Colonic mucosa (tissue), 4 donors: Measurements from ENCODE around the gene RAD9B. TPM values are rescaled to one million over a fixed set of nuclear protein-coding genes. Genes with fewer than 3 reads are reported as not detected.
A peak's percentile ranks its signal among the peaks of the same experiment; 100 is the strongest.

Experiments
- DNase-seq: peaks from one replicate; pipeline ENCODE4 v3.0.0-alpha.2; 2020
- H3K27ac ChIP-seq: fragments of 200-600 bp; one replicate; pipeline ENCODE4 v1.8.0; 2021
- H3K27me3 ChIP-seq: fragments of 200-600 bp; one replicate; pipeline ENCODE4 v1.8.0; 2021
- H3K36me3 ChIP-seq: fragments of 200-600 bp; one replicate; pipeline ENCODE4 v1.8.0; 2021
- H3K4me1 ChIP-seq: fragments of 200-600 bp; one replicate; pipeline ENCODE4 v1.8.0; 2021; ENCODE audit warnings: mild to moderate bottlenecking
- H3K4me3 ChIP-seq: fragments of 200-600 bp; one replicate; pipeline ENCODE4 v1.8.0; 2021
- H3K9ac ChIP-seq, 2 donors: one replicate each; pipeline ENCODE4 v1.7.0; 2013; ENCODE audit warnings: control low read depth in 2 of 2, low read depth in 2 of 2, low read length in 2 of 2
- H3K9me3 ChIP-seq: fragments of 200-600 bp; one replicate; pipeline ENCODE4 v1.8.0; 2021
- CTCF ChIP-seq: fragments of 200-600 bp; IDR thresholded peaks from one replicate; pipeline ENCODE4 v1.8.0; 2022; ENCODE audit warnings: antibody characterized with exemption, mild to moderate bottlenecking
- intact Hi-C: fragments of 100-400 bp; cut with DNase I; formaldehyde crosslinking; loops from one replicate; pipeline ENCODE4 v1.14.1; 2022
- total RNA-seq, 2 donors: library from RNA; stranded (reverse); fragmentation: NEBNext Ultra II Directional in 1 of 2; extraction: Animal tissue kit (Norgen Biotek cat#: 25700) in 1 of 2; gene quantifications; one replicate each; pipeline ENCODE4 v1.2.1, GENCODE V29; 2021
- donor health status: healthy.
- donor health status: DM: no; HTN: no; CAD: no.
- donor health status: DM: no; HTN: no; CAD: no.

The RAD9B gene
- total RNA-seq, 2 donors from 2014 or later = 0.19 to 0.69 TPM

GRCh38 chr12:110501399-110501751 is 756 bp upstream of the RAD9B start:
- intact Hi-C loops = no loop called here
- H3K4me3 ChIP-seq = peak overlapping the region; percentile 91
- no peaks in the 10 kb centered on the region for H3K36me3 ChIP-seq
- no peaks in the 10 kb centered on the region for H3K9me3 ChIP-seq
- H3K9ac ChIP-seq = peak overlapping the region; percentile 94 to 96
- peak; percentile 64 for DNase-seq
- no peak for TF ChIP-seq CTCF
- H3K27ac ChIP-seq = peak overlapping the region; percentile 96
- peaks cover 9% of the 10 kb centered on the region for H3K4me1 ChIP-seq
- no peaks in the 10 kb centered on the region for H3K27me3 ChIP-seq

GRCh38 chr12:110503432-110503831 is 1.3 kb downstream of the RAD9B start:
- Histone ChIP-seq H3K9ac (no peak overlapping the region), H3K36me3 (no peaks in the 10 kb centered on the region), H3K27me3 (no peaks in the 10 kb centered on the region), H3K4me3 (no peak overlapping the region), H3K9me3 (no peaks in the 10 kb centered on the region), H3K4me1 (peaks cover 9% of the 10 kb centered on the region), H3K27ac (no peak overlapping the region)
- TF ChIP-seq CTCF = no peak
- DNase-seq = no peak
- intact Hi-C loops = no loop called here

- intact Hi-C loops = no loop called here
- H3K27me3 ChIP-seq = no peaks in the 10 kb centered on the region
- TF ChIP-seq CTCF = no peak
- no peak overlapping the region for H3K4me3 ChIP-seq
- DNase-seq = no peak
- H3K4me1 ChIP-seq = peaks cover 4% of the 10 kb centered on the region
- no peaks in the 10 kb centered on the region for H3K9me3 ChIP-seq
- no peak overlapping the region for H3K9ac ChIP-seq
- H3K27ac ChIP-seq = no peak overlapping the region
- H3K36me3 ChIP-seq = no peaks in the 10 kb centered on the region
Measured at GRCh38 chr12:110505332-110505731, 3.2 kb downstream of the RAD9B start.

- no peaks in the 10 kb centered on the region for H3K36me3 ChIP-seq
- TF ChIP-seq CTCF = no peak
- no peak overlapping the region for H3K27ac ChIP-seq
- no peak for DNase-seq
- intact Hi-C loops = no loop called here
- no peak overlapping the region for H3K9ac ChIP-seq
- H3K4me1 ChIP-seq = no peaks in the 10 kb centered on the region
- no peaks in the 10 kb centered on the region for H3K9me3 ChIP-seq
- H3K4me3 ChIP-seq = no peak overlapping the region
- no peaks in the 10 kb centered on the region for H3K27me3 ChIP-seq
Measured at GRCh38 chr12:110508071-110508586, 6.0 kb downstream of the RAD9B start.

GRCh38 chr12:110513842-110514241 is 11.7 kb downstream of the RAD9B start:
- Histone ChIP-seq H3K4me3 (no peak overlapping the region), H3K36me3 (no peaks in the 10 kb centered on the region), H3K9ac (no peak overlapping the region), H3K27me3 (no peaks in the 10 kb centered on the region), H3K9me3 (no peaks in the 10 kb centered on the region), H3K4me1 (no peaks in the 10 kb centered on the region), H3K27ac (no peak overlapping the region)
- no peak for TF ChIP-seq CTCF
- no peak for DNase-seq
- intact Hi-C loops = loop anchor here (10.0 kb wide), 1 partner anchor 181 kb away; no protein-coding TSS in a partner anchor
